ENCODE data around the gene ELN.
A peak's percentile ranks its signal among the peaks of the same experiment; 100 is the strongest.

ELN gene

DNA sequence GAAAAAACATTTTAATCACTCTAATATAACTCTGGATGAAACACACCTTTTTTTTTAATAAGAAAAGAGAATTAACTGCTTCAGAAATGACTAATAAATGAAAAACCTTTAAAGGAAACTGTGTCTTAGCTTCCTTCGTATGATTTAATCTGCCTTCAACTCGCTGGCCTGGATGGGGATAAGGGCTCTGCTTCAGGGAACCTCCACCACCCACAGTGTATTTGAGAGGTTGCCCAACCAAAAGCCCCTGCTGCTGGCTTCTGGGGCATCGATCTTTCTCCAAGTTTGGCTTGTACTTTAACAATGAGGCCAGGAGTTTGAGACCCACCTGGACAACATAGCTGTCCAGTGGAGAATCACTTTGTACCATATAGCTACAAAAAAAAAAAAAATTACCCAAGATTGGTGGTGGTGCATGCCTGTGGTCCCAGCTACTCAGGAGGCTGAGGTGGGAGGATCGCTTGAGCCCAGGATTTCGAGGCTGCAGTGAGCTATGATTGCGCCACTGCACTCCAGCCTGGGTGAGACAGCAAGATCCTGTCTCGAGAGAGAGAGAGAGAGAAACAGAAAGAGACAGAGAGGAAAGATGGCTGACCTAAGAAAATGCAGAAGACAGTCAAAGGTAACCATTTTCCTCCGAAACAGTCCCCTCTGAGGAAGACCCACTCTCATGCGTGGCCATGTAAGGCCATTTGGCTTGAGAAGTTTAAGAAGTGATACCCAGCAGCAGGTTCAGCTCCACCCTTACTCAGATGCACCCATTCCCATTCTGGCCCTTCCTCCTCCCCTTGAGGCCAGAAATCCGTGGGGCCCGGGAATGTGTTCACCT, 42.0 kb downstream of the ELN start:
- no peak overlapping the region for H3K4me3 ChIP-seq (ENCODE audit: low read depth, low read length)
- TF ChIP-seq CTCF (IDR thresholded peaks at IDR 0.05; ENCODE audit: borderline replicate concordance, insufficient read depth, low read depth, low read length) = no peak

DNA sequence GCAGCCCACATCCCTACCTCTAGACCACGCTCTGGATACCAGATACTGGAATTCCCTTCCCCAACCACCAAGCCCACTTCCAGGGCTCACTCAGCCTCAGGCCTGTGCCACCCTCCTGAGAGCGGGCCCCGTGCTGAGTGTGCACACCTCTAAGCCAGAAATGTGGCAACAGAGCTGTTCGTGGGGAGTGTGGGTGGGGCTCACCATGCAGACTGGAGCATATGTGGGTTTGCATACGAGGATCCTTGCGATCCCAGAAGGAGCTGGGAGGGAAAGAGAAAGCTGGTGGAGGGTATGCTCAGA, 42.6 kb downstream of the ELN start:
- TF ChIP-seq CTCF (IDR thresholded peaks at IDR 0.05; ENCODE audit: borderline replicate concordance, insufficient read depth, low read depth, low read length) = no peak
- no peak overlapping the region for H3K4me3 ChIP-seq (ENCODE audit: low read depth, low read length)

GRCh38 chr7:74071121-74071520, 43.1 kb downstream of the ELN start:
- TF ChIP-seq CTCF (IDR thresholded peaks at IDR 0.05; ENCODE audit: borderline replicate concordance, insufficient read depth, low read depth, low read length) = no peak
- no peak overlapping the region for H3K4me3 ChIP-seq (ENCODE audit: low read depth, low read length)

DNA sequence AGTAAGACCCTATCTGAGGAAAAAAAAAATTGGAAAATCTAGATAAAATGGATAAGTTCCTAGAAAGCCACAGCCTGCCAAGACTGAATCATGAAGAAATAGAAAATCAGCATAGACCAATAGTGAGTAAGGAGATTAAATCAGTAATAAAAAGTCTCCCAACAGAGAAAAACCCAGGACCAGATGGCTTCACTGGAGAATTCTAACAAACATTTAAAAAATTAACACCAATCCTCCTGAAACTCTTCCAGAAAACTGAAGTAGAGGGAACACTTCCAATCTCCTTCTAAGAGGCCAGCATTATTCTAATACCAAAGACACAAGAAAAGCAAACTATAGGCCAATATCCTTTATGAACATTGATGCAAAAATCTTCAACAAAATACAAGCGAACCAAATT, 46.8 kb downstream of the ELN start:
- no peak for TF ChIP-seq CTCF (IDR thresholded peaks at IDR 0.05; ENCODE audit: borderline replicate concordance, insufficient read depth, low read depth, low read length)
- H3K4me3 ChIP-seq (ENCODE audit: low read depth, low read length) = no peak overlapping the region

DNA sequence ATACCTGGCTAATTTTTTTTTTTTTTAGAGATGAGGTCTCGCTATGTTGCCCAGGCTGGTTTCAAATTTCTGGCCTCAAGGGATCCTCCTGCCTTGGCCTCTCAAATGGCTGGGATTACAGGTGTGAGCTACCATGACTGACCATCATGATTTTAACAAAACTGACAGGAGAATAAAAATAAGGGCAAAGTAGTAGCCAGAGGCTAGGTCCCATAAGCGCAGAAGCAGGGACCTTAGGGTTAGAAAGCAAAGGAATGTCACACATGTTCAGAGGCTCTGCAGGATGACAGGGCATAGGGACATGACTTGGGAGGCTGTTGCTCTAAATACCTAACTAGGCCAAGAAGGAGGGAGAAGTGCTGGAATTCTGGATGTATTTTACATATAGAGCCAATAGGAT, 50.5 kb downstream of the ELN start:
- no peak for TF ChIP-seq CTCF (IDR thresholded peaks at IDR 0.05; ENCODE audit: borderline replicate concordance, insufficient read depth, low read depth, low read length)
- no peak overlapping the region for H3K4me3 ChIP-seq (ENCODE audit: low read depth, low read length)

GRCh38 chr7:74082770-74083116, 54.8 kb downstream of the ELN start:
- no peak for TF ChIP-seq CTCF (IDR thresholded peaks at IDR 0.05; ENCODE audit: borderline replicate concordance, insufficient read depth, low read depth, low read length)
- no peak overlapping the region for H3K4me3 ChIP-seq (ENCODE audit: low read depth, low read length)

- H3K4me3 ChIP-seq (ENCODE audit: low read depth, low read length) = peak within 1 kb of the TSS; percentile 66
- TF ChIP-seq CTCF (IDR thresholded peaks at IDR 0.05; ENCODE audit: borderline replicate concordance, insufficient read depth, low read depth, low read length) = no peak
Measured at GRCh38 chr7:74083117-74083876, 55.3 kb downstream of the ELN start, which contains the start of gene LIMK1. LIMK1 (plus strand) TSS chr7:74083804; CDS start chr7:74083991, 187 bp downstream.
